ENCODE data around the gene CDH4. TPM values are rescaled to one million over a fixed set of nuclear protein-coding genes. Genes with fewer than 3 reads are reported as not detected.

Gene CDH4
- total and polyA plus RNA-seq, 2 of the 8 experiments (the other 6 are each of a cell fraction or from before 2014, with no cell fraction given): 4.3 to 7.9 TPM

- no peak overlapping the region for H3K56ac ChIP-seq (replicated peaks; ENCODE audit: insufficient read length, low read depth, low read length)
- H2BK5ac ChIP-seq (ENCODE audit: low read depth, low read length): no peak overlapping the region
- no peak overlapping the region for H3K27ac ChIP-seq (ENCODE audit: low read depth, low read length)
- DNase-seq (ENCODE audit: low read depth in 1 of 2, low spot score in 2 of 2) (no peak), FAIRE-seq (no peak)
- no peak overlapping the region for H4K5ac ChIP-seq (ENCODE audit: insufficient read length, low read depth, low read length)
- no peaks in the 10 kb centered on the region for H3K4me1 ChIP-seq (replicated peaks in 1 of 4; ENCODE audit: control insufficient read depth in 3 of 4, insufficient read depth in 4 of 4, low read length in 3 of 4)
- no peak overlapping the region for H3K4me2 ChIP-seq (ENCODE audit: insufficient read depth in 1 of 2, low read depth in 2 of 2, low read length in 2 of 2)
- no peaks in the 10 kb centered on the region for H3K9me3 ChIP-seq (ENCODE audit: insufficient read depth in 2 of 2, low read depth in 1 of 2, low read length in 1 of 2)
- H3K79me1 ChIP-seq (ENCODE audit: low read depth, low read length): no peaks in the 10 kb centered on the region
- H3K36me3 ChIP-seq (ENCODE audit: control insufficient read depth in 2 of 4, insufficient read depth in 4 of 4, low read length in 3 of 4): no peaks in the 10 kb centered on the region
- peaks cover 0 to 11% (median 1%) of the 10 kb centered on the region in 4 experiments; a peak in 3 of 7 replicates for H3K27me3 ChIP-seq (replicated peaks in 1 of 4; ENCODE audit: control insufficient read depth in 3 of 4, extremely low read depth in 1 of 4, insufficient read depth in 3 of 4, low read length in 3 of 4)
- H2BK12ac ChIP-seq (ENCODE audit: low read depth, low read length): no peak overlapping the region
- no peak overlapping the region for H4K91ac ChIP-seq (replicated peaks; ENCODE audit: insufficient read length, low read length)
- H2BK120ac ChIP-seq (replicated peaks; ENCODE audit: low read depth, low read length): no peak overlapping the region
- no peak overlapping the region for H3K14ac ChIP-seq (ENCODE audit: insufficient read length)
- H2BK20ac ChIP-seq (ENCODE audit: low read length): no peak overlapping the region
- H3K4me3 ChIP-seq (ENCODE audit: extremely low read depth in 1 of 4, insufficient read depth in 2 of 4, low read depth in 3 of 4, low read length in 4 of 4): no peak overlapping the region
- H3K79me2 ChIP-seq (ENCODE audit: control insufficient read depth in 1 of 2, insufficient read depth in 2 of 2, low read length in 2 of 2): no peaks in the 10 kb centered on the region
- no peak overlapping the region for H4K8ac ChIP-seq (ENCODE audit: extremely low read depth, insufficient read depth, low read length)
- H3K23ac ChIP-seq (ENCODE audit: insufficient read length): no peak overlapping the region
- no peak overlapping the region for H2AK5ac ChIP-seq (ENCODE audit: low read depth, low read length)
- no peak overlapping the region for H3K4ac ChIP-seq (replicated peaks; ENCODE audit: insufficient read length, low read depth, low read length)
- peaks cover 3 to 13% of the 10 kb centered on the region in 2 experiments for H4K20me1 ChIP-seq (replicated peaks in 1 of 2; ENCODE audit: control insufficient read depth in 1 of 2, insufficient read depth in 2 of 2, low read length in 2 of 2)
- 81% methylated on average over 9 of the region's 9 CpGs; no CpG with 5 or more reads in 1 of the 2 experiments for WGBS, 2 experiments (ENCODE audit: extremely low coverage in 1 of 2, insufficient coverage in 1 of 2, insufficient read length in 1 of 2, insufficient replicate concordance in 2 of 2, low coverage in 1 of 2, low lambda C conversion rate in 2 of 2, missing lambda C conversion rate in 1 of 2)
- H2AFZ ChIP-seq (ENCODE audit: low read length): no peak overlapping the region
- CTCF ChIA-PET (ENCODE audit: partially characterized antibody): interaction anchor here (1.3 kb wide), 1 partner anchor 13 kb away, joined by 3 read pairs; no protein-coding TSS in a partner anchor
- H2BK15ac ChIP-seq (ENCODE audit: low read length): no peak overlapping the region
- H3K23me2 ChIP-seq (ENCODE audit: low read depth, low read length): peaks cover 9% of the 10 kb centered on the region; the same call in 1 of the 2 replicates
- POLR2A ChIA-PET (ENCODE audit: partially characterized antibody): no interaction called here
- H3K9ac ChIP-seq (replicated peaks in 1 of 4; ENCODE audit: extremely low read depth in 1 of 4, low read depth in 3 of 4, low read length in 3 of 4): no peak overlapping the region
- no peak for TF ChIP-seq CTCF (IDR thresholded peaks at IDR 0.05; ENCODE audit: control extremely low read depth in 1 of 3, insufficient read depth in 1 of 3, low read depth in 1 of 3, low read length in 3 of 3)
- no peak for TF ChIP-seq PHF8 (conservative IDR thresholded peaks at IDR 0.05; ENCODE audit: low read depth, low read length)
- no peak for TF ChIP-seq CREB1 (IDR thresholded peaks at IDR 0.05)
- no peak for TF ChIP-seq CHD2 (IDR thresholded peaks at IDR 0.05; ENCODE audit: low read length)
- TF ChIP-seq ATF2 (IDR thresholded peaks at IDR 0.05; ENCODE audit: low read length): no peak
- H3K18ac ChIP-seq (ENCODE audit: extremely low read depth, low read length): no peak overlapping the region
Measured at GRCh38 chr20:61668065-61668650, 416.1 kb downstream of the CDH4 start.

Measured in H1 (cell line).